Colonic mucosa (tissue), 4 donors: Measurements from ENCODE around the gene WDR48. TPM values are rescaled to one million over a fixed set of nuclear protein-coding genes. Genes with fewer than 3 reads are reported as not detected.

ENCODE experiments used
- DNase-seq: peaks from one replicate; pipeline ENCODE4 v3.0.0-alpha.2; 2020
- H3K27ac ChIP-seq: fragments of 200-600 bp; one replicate; pipeline ENCODE4 v1.8.0; 2021
- H3K27me3 ChIP-seq: fragments of 200-600 bp; one replicate; pipeline ENCODE4 v1.8.0; 2021
- H3K36me3 ChIP-seq: fragments of 200-600 bp; one replicate; pipeline ENCODE4 v1.8.0; 2021
- H3K4me1 ChIP-seq: fragments of 200-600 bp; one replicate; pipeline ENCODE4 v1.8.0; 2021; ENCODE audit warnings: mild to moderate bottlenecking
- H3K4me3 ChIP-seq: fragments of 200-600 bp; one replicate; pipeline ENCODE4 v1.8.0; 2021
- H3K9ac ChIP-seq, 2 donors: one replicate each; pipeline ENCODE4 v1.7.0; 2013; ENCODE audit warnings: control low read depth in 2 of 2, low read depth in 2 of 2, low read length in 2 of 2
- H3K9me3 ChIP-seq: fragments of 200-600 bp; one replicate; pipeline ENCODE4 v1.8.0; 2021
- CTCF ChIP-seq: fragments of 200-600 bp; IDR thresholded peaks from one replicate; pipeline ENCODE4 v1.8.0; 2022; ENCODE audit warnings: antibody characterized with exemption, mild to moderate bottlenecking
- intact Hi-C: fragments of 100-400 bp; cut with DNase I; formaldehyde crosslinking; loops from one replicate; pipeline ENCODE4 v1.14.1; 2022
- total RNA-seq, 2 donors: library from RNA; stranded (reverse); fragmentation: NEBNext Ultra II Directional in 1 of 2; extraction: Animal tissue kit (Norgen Biotek cat#: 25700) in 1 of 2; gene quantifications; one replicate each; pipeline ENCODE4 v1.2.1, GENCODE V29; 2021
- donor health status: healthy.
- donor health status: DM: no; HTN: no; CAD: no.
- donor health status: DM: no; HTN: no; CAD: no.

WDR48 gene
- total RNA-seq, 2 donors from 2014 or later = 26.1 to 51.2 TPM

- intact Hi-C loops = no loop called here
- H3K9me3 ChIP-seq = no peaks in the 10 kb centered on the region
- no peak overlapping the region for H3K27ac ChIP-seq
- TF ChIP-seq CTCF = no peak
- no peak overlapping the region for H3K4me3 ChIP-seq
- H3K4me1 ChIP-seq = no peaks in the 10 kb centered on the region
- H3K27me3 ChIP-seq = no peaks in the 10 kb centered on the region
- H3K9ac ChIP-seq = no peak overlapping the region
- DNase-seq = no peak
- no peaks in the 10 kb centered on the region for H3K36me3 ChIP-seq
Observed at GRCh38 chr3:39015418-39015817, 36.4 kb upstream of the WDR48 start.

- H3K4me1 ChIP-seq = no peaks in the 10 kb centered on the region
- no peak overlapping the region for H3K4me3 ChIP-seq
- no peak overlapping the region for H3K9ac ChIP-seq
- intact Hi-C loops = no loop called here
- H3K36me3 ChIP-seq = no peaks in the 10 kb centered on the region
- H3K27me3 ChIP-seq = no peaks in the 10 kb centered on the region
- no peak overlapping the region for H3K27ac ChIP-seq
- H3K9me3 ChIP-seq = no peaks in the 10 kb centered on the region
- no peak for TF ChIP-seq CTCF
- no peak for DNase-seq
Observed at GRCh38 chr3:39019299-39019698, 32.5 kb upstream of the WDR48 start.

- Histone ChIP-seq H3K4me1 (no peaks in the 10 kb centered on the region), H3K27ac (no peak overlapping the region), H3K9me3 (no peaks in the 10 kb centered on the region), H3K27me3 (no peaks in the 10 kb centered on the region), H3K9ac (no peak overlapping the region), H3K4me3 (no peak overlapping the region), H3K36me3 (no peaks in the 10 kb centered on the region)
- TF ChIP-seq CTCF = no peak
- intact Hi-C loops = no loop called here
- DNase-seq = no peak
Observed at GRCh38 chr3:39021029-39021428, 30.8 kb upstream of the WDR48 start.

- H3K4me3 ChIP-seq = no peak overlapping the region
- no peaks in the 10 kb centered on the region for H3K36me3 ChIP-seq
- H3K27me3 ChIP-seq = no peaks in the 10 kb centered on the region
- intact Hi-C loops = no loop called here
- no peaks in the 10 kb centered on the region for H3K4me1 ChIP-seq
- DNase-seq = no peak
- no peaks in the 10 kb centered on the region for H3K9me3 ChIP-seq
- H3K9ac ChIP-seq = no peak overlapping the region
- H3K27ac ChIP-seq = no peak overlapping the region
- TF ChIP-seq CTCF = no peak
Observed at GRCh38 chr3:39021465-39022285, 30.1 kb upstream of the WDR48 start.

GRCh38 chr3:39022286-39022630 lies 29.6 kb upstream of the WDR48 start:
- no peaks in the 10 kb centered on the region for H3K9me3 ChIP-seq
- intact Hi-C loops = no loop called here
- no peaks in the 10 kb centered on the region for H3K36me3 ChIP-seq
- no peak overlapping the region for H3K9ac ChIP-seq
- DNase-seq = no peak
- no peak for TF ChIP-seq CTCF
- H3K27me3 ChIP-seq = no peaks in the 10 kb centered on the region
- no peak overlapping the region for H3K4me3 ChIP-seq
- H3K27ac ChIP-seq = no peak overlapping the region
- H3K4me1 ChIP-seq = no peaks in the 10 kb centered on the region
